Thyroid gland (tissue), 4 donors: ENCODE measurements around the gene RIMKLB.

Experiments used
- CTCF ChIP-seq, 6 experiments: fragments of 200-600 bp in 3 of 6; fragments of 450-650 bp in 3 of 6; sonication (generic) in 3 of 6; IDR thresholded peaks; one replicate each; pipeline ENCODE4 v1.5.1; 2016 to 2019; ENCODE audit warnings: antibody characterized with exemption in 6 of 6, mild to moderate bottlenecking in 2 of 6, inconsistent platforms in 1 of 6, moderate library complexity in 1 of 6
- POLR2A ChIP-seq, 2 donors: fragments of 450-650 bp; IDR thresholded peaks; one replicate each; pipeline ENCODE4 v1.6.1; 2017; ENCODE audit warnings: antibody characterized with exemption in 2 of 2, mild to moderate bottlenecking in 2 of 2, moderate library complexity in 1 of 2

- TF ChIP-seq POLR2A (IDR thresholded peaks at IDR 0.05) (no peak), CTCF (IDR thresholded peaks at IDR 0.05) (no peak)
Measured at GRCh38 chr12:8689681-8690080, 8.1 kb upstream of the RIMKLB start.
